Smooth muscle cell (in vitro differentiated cells): Measurements from ENCODE around the gene SERPINA12. TPM values are rescaled to one million over a fixed set of nuclear protein-coding genes. Genes with fewer than 3 reads are reported as not detected.

ENCODE experiments used
- DNase-seq: peaks from one replicate; lab custom pipeline; 2025; ENCODE audit not compliant: unreplicated experiment; lab: John Stamatoyannopoulos, UW
- H2AFZ ChIP-seq: fragments of 200-600 bp; sonication (generic); 2 replicates; pipeline ENCODE4 v1.6.0; 2016; ENCODE audit warnings: antibody characterized with exemption, low read depth, mild to moderate bottlenecking
- H3F3A ChIP-seq: fragments of 200-600 bp; sonication (generic); 2 replicates; pipeline ENCODE4 v1.6.0; 2017; ENCODE audit warnings: antibody characterized with exemption, low read depth
- H3K27ac ChIP-seq: fragments of 200-600 bp; sonication (generic); 2 replicates; pipeline ENCODE4 v1.5.1; 2016; ENCODE audit warnings: low read depth, mild to moderate bottlenecking
- H3K27me3 ChIP-seq: fragments of 200-600 bp; sonication (generic); 2 replicates; pipeline ENCODE4 v1.6.1; 2016; ENCODE audit warnings: low read depth, mild to moderate bottlenecking
- H3K36me3 ChIP-seq: fragments of 200-600 bp; sonication (generic); 2 replicates; pipeline ENCODE4 v1.5.1; 2016; ENCODE audit warnings: low read depth
- H3K4me1 ChIP-seq: fragments of 200-600 bp; sonication (generic); 2 replicates; pipeline ENCODE4 v1.5.1; 2016; ENCODE audit warnings: low read depth
- H3K4me2 ChIP-seq: fragments of 200-600 bp; sonication (generic); 2 replicates; pipeline ENCODE4 v1.6.0; 2016; ENCODE audit warnings: mild to moderate bottlenecking
- H3K4me3 ChIP-seq: fragments of 200-600 bp; sonication (generic); 2 replicates; pipeline ENCODE4 v1.5.1; 2016; ENCODE audit warnings: mild to moderate bottlenecking
- H3K79me2 ChIP-seq: fragments of 200-600 bp; sonication (generic); 2 replicates; pipeline ENCODE4 v1.6.0; 2016; ENCODE audit warnings: low read depth, mild to moderate bottlenecking
- H3K9ac ChIP-seq: fragments of 200-600 bp; sonication (generic); 2 replicates; pipeline ENCODE4 v1.6.0; 2016; ENCODE audit warnings: low read depth
- H3K9me3 ChIP-seq: fragments of 200-600 bp; sonication (generic); replicated peaks from 2 replicates; pipeline ENCODE4 v1.5.1; 2016; ENCODE audit warnings: low read depth
- H4K20me1 ChIP-seq: fragments of 200-600 bp; sonication (generic); 2 replicates; pipeline ENCODE4 v1.6.0; 2016; ENCODE audit warnings: low read depth
- WGBS: methylation state at CpG from one replicate; pipeline ENCODE4 v1.1.7; 2016; ENCODE audit warnings: low lambda C conversion rate; 5-methylcytosine and 5-hydroxymethylcytosine counted together
- polyA plus RNA-seq: library from polyadenylated mRNA; unstranded; fragments of >200 nt; fragmentation: Nextera tagmentation; extraction: Ambion mirVana; gene quantifications from 2 replicates; pipeline ENCODE4 v1.2.1, GENCODE V29; 2016
- total RNA-seq: library from RNA; depleted of rRNA; stranded (reverse); fragments of >200 nt; gene quantifications from 2 replicates; pipeline ENCODE4 v1.2.3, GENCODE V29; 2014
- TF ChIP-seq, protein P1 (sequence below): fragments of 200-600 bp; sonication (generic); IDR thresholded peaks from 2 replicates; pipeline ENCODE4 v1.5.1; 2017; ENCODE audit warnings: borderline replicate concordance, mild to moderate bottlenecking, antibody characterized with exemption; ENCODE audit not compliant: insufficient read depth, poor library complexity, severe bottlenecking

The SERPINA12 gene
- total and polyA plus RNA-seq, 2 experiments from 2014 or later, result not detected

DNA sequence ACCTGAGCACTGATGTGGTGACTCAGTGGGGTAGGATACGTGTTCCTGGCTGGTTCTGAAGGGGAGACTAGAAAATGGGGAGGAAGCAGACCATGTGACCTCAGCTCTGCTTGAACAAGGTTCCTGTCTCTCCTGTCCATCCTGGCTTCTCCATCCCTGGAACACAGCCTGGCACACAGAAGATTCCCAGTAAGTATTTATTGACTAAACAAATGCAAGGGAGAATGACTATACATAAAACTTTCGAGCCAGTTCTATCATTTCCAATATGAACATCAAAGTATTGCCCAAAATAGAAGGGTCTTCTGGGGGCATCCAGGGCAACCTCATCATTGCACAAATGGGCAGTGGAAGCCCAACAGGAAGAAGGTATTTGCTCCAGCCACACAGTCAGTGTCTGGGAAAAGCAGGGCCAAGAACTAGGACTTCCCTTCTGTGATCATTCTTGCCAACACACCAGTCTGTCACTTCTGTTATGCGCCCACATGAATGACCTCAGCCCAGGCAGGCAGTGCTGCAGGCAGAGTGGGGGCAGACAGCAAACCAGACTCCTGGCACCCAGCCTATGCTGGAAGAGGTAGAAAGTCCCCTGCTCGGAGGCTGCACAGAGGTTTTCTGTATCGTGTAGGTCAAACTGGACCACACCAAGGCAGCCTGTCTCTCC is 27.7 kb downstream of the SERPINA12 start:
- Histone ChIP-seq H3K9ac (no peak overlapping the region), H3K27ac (peak overlapping the region; percentile 70), H3K4me3 (no peak overlapping the region), H3K79me2 (no peaks in the 10 kb centered on the region), H3K4me1 (peaks cover 2% of the 10 kb centered on the region), H3K4me2 (peak overlapping the region; percentile 22), H2AFZ (no peak overlapping the region), H3K9me3 (no peaks in the 10 kb centered on the region), H3F3A (no peaks in the 10 kb centered on the region), H3K27me3 (no peaks in the 10 kb centered on the region), H4K20me1 (no peaks in the 10 kb centered on the region), H3K36me3 (no peaks in the 10 kb centered on the region)
- 65% methylated on average over 5 of the region's 5 CpGs for WGBS
- no peak for DNase-seq
- TF ChIP-seq, protein P1, sequence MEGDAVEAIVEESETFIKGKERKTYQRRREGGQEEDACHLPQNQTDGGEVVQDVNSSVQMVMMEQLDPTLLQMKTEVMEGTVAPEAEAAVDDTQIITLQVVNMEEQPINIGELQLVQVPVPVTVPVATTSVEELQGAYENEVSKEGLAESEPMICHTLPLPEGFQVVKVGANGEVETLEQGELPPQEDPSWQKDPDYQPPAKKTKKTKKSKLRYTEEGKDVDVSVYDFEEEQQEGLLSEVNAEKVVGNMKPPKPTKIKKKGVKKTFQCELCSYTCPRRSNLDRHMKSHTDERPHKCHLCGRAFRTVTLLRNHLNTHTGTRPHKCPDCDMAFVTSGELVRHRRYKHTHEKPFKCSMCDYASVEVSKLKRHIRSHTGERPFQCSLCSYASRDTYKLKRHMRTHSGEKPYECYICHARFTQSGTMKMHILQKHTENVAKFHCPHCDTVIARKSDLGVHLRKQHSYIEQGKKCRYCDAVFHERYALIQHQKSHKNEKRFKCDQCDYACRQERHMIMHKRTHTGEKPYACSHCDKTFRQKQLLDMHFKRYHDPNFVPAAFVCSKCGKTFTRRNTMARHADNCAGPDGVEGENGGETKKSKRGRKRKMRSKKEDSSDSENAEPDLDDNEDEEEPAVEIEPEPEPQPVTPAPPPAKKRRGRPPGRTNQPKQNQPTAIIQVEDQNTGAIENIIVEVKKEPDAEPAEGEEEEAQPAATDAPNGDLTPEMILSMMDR, result no peak

DNA sequence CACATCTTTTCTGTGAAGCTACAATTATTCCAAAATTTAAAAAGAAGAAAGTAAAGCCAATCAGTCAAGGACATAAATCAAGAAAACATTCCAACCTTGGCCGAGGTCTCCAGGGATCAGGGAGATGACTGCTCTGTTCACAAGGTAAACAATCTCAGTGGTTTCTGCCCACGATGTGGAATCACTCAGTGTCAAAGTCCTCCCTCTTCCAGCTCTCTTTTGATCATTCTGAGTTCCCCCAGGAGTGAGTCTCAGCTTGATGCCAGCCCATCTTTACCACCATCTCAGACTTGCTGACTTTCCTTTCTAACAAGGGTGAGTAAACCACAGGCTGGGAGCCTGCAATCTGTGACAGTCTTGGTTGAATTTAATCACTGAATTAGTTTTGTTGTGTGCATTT is 28.5 kb downstream of the SERPINA12 start:
- Histone ChIP-seq H2AFZ (no peak overlapping the region), H3K9ac (no peak overlapping the region), H3F3A (no peaks in the 10 kb centered on the region), H3K36me3 (no peaks in the 10 kb centered on the region), H3K4me2 (no peak overlapping the region), H4K20me1 (no peaks in the 10 kb centered on the region), H3K4me3 (no peak overlapping the region), H3K27me3 (no peaks in the 10 kb centered on the region), H3K4me1 (peaks cover 2% of the 10 kb centered on the region), H3K27ac (peak overlapping the region; percentile 70), H3K79me2 (no peaks in the 10 kb centered on the region), H3K9me3 (no peaks in the 10 kb centered on the region)
- TF ChIP-seq, protein P1, result no peak
- WGBS, result 27% methylated on average over 2 of the region's 2 CpGs
- DNase-seq, result no peak

GRCh38 chr14:94478420-94478819 is 30.8 kb downstream of the SERPINA12 start:
- Histone ChIP-seq H3K79me2 (no peaks in the 10 kb centered on the region), H3K27ac (no peak overlapping the region), H4K20me1 (no peaks in the 10 kb centered on the region), H3K4me1 (peaks cover 2% of the 10 kb centered on the region), H3K4me2 (no peak overlapping the region), H3K27me3 (no peaks in the 10 kb centered on the region), H3K9me3 (no peaks in the 10 kb centered on the region), H3F3A (no peaks in the 10 kb centered on the region), H2AFZ (no peak overlapping the region), H3K36me3 (no peaks in the 10 kb centered on the region), H3K4me3 (no peak overlapping the region), H3K9ac (no peak overlapping the region)
- no peak for DNase-seq
- TF ChIP-seq, protein P1, result no peak

DNA sequence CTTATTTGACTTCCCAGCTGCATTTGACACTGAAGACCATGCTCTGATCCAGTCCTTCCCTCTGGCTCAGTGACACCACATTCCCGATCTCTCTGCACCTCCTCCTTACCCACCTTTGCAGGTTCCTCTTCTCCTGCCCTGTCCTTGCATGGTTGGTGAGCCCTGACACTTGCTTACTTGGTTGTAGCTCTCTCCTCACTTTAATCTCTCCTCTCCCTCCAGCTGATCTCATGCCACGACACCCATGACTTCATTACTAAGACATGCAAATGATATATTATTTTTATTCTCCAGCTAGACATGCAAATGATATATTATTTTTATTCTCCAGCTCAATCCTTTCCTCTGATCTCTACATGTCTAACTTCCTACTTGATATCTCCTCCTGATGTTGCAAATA is 33.2 kb downstream of the SERPINA12 start, which contains the start of gene SERPINA9:
Gene SERPINA9, minus strand, starts transcription at position 175 of the 400 bp plus-strand sequence. CDS start 6,357 bp downstream, outside the sequence.
- no peak within 1 kb of the TSS for H3K4me3 ChIP-seq
- no peak within 1 kb of the TSS for H3K9ac ChIP-seq
- H3F3A ChIP-seq, result no peaks in the 10 kb centered on the region
- no peak within 1 kb of the TSS for H2AFZ ChIP-seq
- H3K27me3 ChIP-seq, result no peaks in the 10 kb centered on the region
- H3K36me3 ChIP-seq, result no peaks in the 10 kb centered on the region
- H3K27ac ChIP-seq, result no peak within 1 kb of the TSS
- no peaks in the 10 kb centered on the region for H3K9me3 ChIP-seq
- 77% methylated on average over 2 of the region's 2 CpGs for WGBS
- no peak within 1 kb of the TSS for H3K4me2 ChIP-seq
- no peaks in the 10 kb centered on the region for H3K4me1 ChIP-seq
- no peaks in the 10 kb centered on the region for H3K79me2 ChIP-seq
- DNase-seq, result no peak
- TF ChIP-seq, protein P1, result no peak
- H4K20me1 ChIP-seq, result no peaks in the 10 kb centered on the region
